NT2/D1 (cell line): ENCODE data around the gene TP53RK.

Source experiments
- SUZ12 ChIP-seq: IDR thresholded peaks from 2 replicates; pipeline ENCODE4 v1.6.1; 2011; ENCODE audit not compliant: insufficient read length, insufficient read depth; ENCODE audit errors: extremely low read depth
- YY1 ChIP-seq: IDR thresholded peaks from 2 replicates; pipeline ENCODE4 v1.6.1; 2011; ENCODE audit not compliant: insufficient read length, insufficient read depth
- ZNF274 ChIP-seq: IDR thresholded peaks from 2 replicates; pipeline ENCODE4 v1.6.1; 2011; ENCODE audit warnings: mild to moderate bottlenecking, low read depth, low read length

DNA sequence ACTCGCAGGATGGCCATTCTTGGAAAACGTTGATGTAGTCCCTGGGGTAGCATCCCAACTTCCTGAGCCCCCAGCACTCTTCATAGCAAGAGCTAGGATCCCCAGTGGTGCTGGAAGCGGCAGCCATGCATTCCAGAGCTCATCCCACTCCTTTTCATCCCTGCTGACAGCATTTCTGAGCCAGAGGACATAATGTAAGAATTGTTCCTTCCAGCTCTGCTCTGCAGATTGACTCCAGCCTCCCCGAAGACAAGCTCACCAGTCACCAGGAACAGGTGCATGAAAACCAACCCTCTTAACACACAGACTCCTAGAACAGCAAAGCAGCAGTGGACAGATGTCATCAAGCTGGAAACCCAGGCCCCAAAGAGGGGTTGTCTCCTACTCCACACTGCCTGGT, 41.8 kb downstream of the TP53RK start:
- TF ChIP-seq SUZ12 (no peak), ZNF274 (no peak), YY1 (no peak)
